ENCODE data around the gene UBALD2.

Gene UBALD2

DNA sequence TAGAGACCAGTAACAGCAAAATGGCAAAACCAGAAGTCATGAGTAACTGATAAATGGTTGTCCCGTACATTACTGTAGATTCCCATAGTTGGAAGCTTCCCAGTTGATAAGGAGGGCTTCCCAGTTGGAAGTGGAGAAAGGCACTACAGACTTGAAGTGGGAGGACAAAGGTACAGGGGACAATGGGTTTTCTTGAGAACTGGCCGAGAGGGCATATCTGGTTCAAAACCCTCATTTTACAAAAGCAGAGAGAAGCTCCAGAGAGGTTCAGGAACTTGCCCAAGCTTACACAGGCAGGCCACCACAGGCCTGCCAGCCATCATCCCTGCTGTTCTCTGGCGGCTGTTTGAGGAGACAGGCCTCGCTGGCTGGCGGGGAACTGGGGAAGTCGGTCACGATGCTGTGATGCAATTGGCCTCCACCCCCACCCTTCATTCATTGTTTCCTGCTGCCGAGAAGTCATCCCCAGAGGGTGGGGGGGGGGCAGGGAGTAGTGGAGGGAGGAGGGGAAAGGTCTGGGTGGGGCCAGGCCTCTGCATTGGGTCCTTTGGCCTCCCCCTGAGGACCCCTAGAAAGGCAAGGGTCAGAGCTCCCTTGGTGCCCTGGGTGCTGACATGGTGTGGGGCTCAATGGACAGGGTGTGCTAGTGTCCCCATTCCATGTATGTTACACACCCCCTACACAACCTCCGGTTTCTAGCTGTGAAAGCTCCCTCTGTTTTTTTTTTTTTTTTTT lies 3.0 kb downstream of the UBALD2 start:
- TF ChIP-seq, protein P1, sequence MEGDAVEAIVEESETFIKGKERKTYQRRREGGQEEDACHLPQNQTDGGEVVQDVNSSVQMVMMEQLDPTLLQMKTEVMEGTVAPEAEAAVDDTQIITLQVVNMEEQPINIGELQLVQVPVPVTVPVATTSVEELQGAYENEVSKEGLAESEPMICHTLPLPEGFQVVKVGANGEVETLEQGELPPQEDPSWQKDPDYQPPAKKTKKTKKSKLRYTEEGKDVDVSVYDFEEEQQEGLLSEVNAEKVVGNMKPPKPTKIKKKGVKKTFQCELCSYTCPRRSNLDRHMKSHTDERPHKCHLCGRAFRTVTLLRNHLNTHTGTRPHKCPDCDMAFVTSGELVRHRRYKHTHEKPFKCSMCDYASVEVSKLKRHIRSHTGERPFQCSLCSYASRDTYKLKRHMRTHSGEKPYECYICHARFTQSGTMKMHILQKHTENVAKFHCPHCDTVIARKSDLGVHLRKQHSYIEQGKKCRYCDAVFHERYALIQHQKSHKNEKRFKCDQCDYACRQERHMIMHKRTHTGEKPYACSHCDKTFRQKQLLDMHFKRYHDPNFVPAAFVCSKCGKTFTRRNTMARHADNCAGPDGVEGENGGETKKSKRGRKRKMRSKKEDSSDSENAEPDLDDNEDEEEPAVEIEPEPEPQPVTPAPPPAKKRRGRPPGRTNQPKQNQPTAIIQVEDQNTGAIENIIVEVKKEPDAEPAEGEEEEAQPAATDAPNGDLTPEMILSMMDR (IDR thresholded peaks at IDR 0.05), result no peak

DNA sequence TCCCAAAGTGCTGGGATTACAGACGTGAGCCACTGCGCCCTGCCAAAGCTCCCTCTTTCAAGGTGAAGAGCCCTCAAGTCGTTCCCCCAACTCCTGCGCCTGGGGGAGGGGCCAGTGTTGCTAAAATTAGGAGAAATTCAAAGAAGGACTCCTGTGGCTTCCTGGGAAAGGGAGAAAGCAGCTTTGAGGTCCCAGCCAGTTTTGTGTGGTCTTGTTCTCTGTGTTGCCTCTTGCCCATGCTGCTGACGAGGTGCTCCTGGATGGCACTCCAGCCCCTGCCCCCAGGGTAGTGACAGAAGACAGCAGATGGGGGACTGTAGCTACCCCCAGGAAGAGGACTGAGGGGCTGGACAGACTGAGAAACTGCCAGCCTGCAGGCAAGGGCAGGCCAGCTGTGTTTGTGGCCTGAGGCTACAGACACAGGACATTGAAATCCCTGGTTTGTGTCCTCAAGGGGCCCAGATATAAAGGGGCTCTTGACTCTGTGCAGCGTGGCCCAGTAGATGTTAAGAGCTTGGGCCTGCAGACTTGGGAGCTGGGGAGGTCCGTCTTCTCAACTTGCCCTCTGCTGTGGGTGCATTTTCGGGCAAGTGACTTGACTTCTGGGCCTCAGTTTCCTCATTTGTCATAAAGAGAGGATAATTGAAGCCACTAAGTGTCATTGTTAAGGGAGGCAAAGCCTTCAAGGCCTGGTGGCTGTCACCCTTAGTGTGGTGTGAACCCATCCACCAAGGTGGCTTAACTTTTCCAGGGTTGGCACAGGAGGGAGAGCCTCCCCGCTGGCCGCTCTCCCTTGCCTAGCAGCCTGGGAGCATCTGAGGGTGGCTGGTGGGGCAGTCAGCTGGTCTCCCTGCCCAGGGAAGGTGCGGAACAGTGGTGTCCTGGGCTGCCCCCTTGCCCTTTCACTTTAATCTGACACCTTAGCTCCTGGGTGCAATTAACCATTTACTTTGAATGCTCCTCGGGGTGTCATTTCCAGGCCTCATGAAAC lies 4.1 kb downstream of the UBALD2 start:
- TF ChIP-seq, protein P1 (IDR thresholded peaks at IDR 0.05), result no peak

DNA sequence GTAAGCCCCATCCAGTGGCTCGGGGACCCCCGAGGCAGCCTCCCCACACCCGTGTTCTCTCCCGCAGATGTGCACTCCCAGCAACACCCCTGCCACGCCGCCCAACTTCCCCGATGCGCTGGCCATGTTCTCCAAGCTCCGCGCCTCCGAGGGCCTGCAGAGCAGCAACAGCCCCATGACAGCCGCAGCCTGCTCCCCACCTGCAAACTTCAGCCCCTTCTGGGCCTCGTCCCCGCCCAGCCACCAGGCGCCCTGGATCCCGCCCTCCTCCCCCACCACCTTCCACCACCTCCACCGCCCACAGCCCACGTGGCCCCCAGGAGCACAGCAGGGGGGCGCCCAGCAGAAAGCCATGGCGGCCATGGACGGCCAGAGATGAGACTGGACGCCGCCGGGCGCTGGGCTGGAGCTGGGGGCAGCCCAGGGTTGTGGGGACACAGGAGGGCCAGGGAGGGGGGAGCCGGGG lies 5.0 kb downstream of the UBALD2 start:
- TF ChIP-seq, protein P1 (IDR thresholded peaks at IDR 0.05), result no peak

DNA sequence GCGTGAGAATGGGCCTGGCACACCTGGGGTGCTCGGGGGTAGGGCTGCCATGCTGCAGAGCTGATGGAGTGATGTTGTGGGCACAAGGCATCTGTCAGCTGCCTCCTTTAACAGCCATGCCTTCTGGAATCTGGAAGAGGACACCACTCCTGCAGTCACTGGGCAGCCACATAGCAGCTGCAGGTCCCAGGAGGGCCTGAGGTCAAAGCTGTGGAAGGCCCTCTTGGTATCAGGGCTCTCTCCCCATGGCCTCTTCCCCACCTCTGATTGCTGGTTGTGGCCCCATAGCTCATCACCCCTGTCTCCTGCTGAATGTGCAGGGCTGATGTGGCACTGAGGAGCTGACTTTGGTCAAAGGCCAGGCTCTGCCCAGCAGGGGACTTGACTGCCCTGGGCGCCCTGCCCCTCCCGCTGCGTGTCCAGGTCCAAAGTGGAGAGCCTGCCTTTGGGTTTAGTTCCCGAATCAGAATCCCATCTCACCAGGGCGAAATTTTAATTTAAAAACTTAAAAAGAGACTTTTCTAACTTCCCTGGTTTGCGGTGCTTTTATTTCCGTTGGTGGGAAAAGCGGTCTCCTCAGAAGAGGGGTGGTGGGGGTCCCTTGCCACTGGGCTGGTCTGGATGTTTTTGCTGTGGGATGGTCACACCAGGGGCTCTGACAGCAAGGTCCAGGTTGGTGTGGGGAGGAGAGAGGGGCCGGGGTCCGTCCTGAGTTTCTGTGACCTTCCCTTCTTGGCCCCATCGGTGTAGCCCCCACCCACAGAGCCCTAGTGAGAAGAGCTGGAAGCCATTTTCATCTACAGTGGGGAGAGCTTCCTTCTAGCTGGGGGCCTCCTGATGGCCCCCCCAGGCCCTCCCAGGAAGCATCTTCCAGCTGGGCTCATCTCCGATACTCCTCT lies 5.9 kb downstream of the UBALD2 start:
- TF ChIP-seq, protein P1 (IDR thresholded peaks at IDR 0.05), result no peak

- TF ChIP-seq, protein P1 (IDR thresholded peaks at IDR 0.05), result no peak
Observed at GRCh38 chr17:76271669-76272540, 6.8 kb downstream of the UBALD2 start.

DNA sequence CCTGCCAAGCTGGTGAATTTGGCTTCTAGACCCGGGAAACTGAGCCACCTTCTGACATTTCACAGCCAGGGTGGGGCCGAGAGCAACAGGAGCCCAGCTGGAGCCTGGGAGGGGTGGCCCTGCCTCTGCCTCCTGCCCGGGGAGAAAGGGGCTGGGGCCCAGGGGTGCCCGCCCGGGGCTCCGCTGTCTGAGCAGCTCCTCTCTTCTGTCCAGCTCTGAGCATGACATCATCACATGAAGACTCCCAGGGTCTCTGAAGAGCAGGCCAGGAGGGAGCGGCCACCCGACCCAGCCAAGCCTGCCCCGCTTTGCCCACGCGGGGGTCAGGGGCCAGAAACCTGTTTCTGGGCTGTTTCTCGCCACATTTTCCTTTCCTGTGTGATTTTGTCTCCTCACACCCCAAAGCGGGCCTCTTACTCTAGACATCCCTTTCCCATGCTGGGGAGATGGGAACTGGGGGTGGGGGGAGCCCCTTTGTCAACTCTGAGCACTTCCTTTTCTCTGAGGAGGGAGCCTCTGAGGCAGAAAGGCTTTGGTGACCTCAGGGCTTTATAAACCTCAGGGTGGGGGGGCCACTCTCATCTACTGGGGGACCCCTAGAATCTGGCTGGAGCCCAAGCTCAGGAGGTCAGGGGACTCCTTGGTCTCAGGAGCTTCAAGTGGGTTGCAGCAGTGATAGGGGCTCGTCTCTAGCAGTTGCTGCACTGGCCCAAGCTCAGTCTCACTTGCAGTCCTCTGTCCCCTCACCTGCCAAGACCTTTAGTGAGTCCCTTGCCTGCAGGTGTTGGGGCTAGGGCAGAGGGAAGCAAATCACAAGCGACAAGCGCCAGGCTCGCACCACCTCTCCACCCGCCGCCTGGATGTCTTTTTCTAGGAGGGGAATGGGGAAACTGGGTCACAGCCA lies 7.6 kb downstream of the UBALD2 start:
- TF ChIP-seq, protein P1 (IDR thresholded peaks at IDR 0.05), result no peak

Measured in LNCAP (cell line).